ENCODE measurements around the gene RRP15. TPM values are rescaled to one million over a fixed set of nuclear protein-coding genes. Genes with fewer than 3 reads are reported as not detected.

Gene RRP15
- 15.7 TPM for total RNA-seq

DNA sequence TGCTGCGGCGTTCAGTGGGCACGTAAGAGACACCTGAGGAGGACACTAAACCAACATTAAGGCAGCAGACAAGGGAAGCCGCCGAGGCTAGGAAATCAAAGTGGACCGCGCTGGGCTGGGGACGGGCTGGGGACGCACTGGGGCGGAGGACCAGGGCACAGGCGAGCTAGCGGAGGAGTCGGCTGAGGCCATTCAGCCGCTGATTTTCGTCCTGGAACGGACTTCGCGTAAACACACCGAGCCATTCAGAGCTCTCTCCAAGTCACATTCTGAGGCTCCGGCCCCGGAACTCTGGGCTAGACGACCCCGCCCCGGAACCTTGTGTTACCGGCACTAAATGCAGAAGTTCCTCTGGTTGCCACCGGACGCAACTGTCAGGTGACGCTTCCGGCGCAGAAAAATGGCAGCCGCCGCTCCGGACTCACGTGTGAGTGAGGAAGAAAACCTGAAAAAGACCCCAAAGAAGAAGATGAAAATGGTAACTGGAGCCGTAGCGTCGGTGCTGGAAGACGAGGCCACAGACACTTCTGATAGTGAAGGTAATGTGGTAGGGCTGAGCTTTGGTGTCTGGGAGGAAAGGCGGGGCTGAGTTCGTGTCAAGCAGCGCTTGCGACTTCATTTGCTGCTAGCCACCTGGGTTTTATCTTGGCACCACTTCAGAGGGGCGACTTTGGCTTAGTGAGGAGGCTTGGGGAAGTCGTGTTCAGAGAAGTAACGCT lies at the start of gene RRP15:
RRP15 (plus strand) TSS at position 377 of the 719 bp plus-strand sequence; CDS start at position 401, 24 bp downstream.

GRCh38 chr1:218344814-218345672 lies 60.0 kb downstream of the RRP15 start, which contains the start of gene TGFB2:
Gene TGFB2, plus strand, starts transcription at chr1:218345336. Its CDS starts 1,366 bp downstream, at chr1:218346702.

Small RNA genes within 50 kb of the gene (small RNA-seq; reads per million reads assigned to genes)
- not detected for gene AC096638.1

Other genes starting within 250 kb of the RRP15 start
- 30.7 TPM for gene TGFB2, start 60.0 kb downstream of the RRP15 start, total RNA-seq

All from diencephalon (tissue), 1 donor.